Measurements from ENCODE around the gene CDRT15.

- no peak for TF ChIP-seq POU2F2 (IDR thresholded peaks at IDR 0.05; ENCODE audit: low read depth, low read length)
- TF ChIP-seq POLR2A (IDR thresholded peaks at IDR 0.05; ENCODE audit: low read depth, low read length), result no peak
- TF ChIP-seq POLR2AphosphoS5 (IDR thresholded peaks at IDR 0.05; ENCODE audit: low read depth, low read length), result no peak
- TF ChIP-seq TAF1 (IDR thresholded peaks at IDR 0.05; ENCODE audit: low read depth, low read length), result no peak
Observed at GRCh38 chr17:14198575-14198974, 38.1 kb downstream of the CDRT15 start.

All from GM12891 (cell line).